Fibroblast of pulmonary artery (primary cell): ENCODE measurements around the gene ANKRD52.
"Not testable (repeated sequence)": the region's sequence is repeated elsewhere in the genome, so short reads cannot be mapped to it uniquely, and the experiment has no call there.

Source experiments
- DNase-seq: peaks from one replicate; pipeline ENCODE4 v3.0.0-alpha.2; 2010; ENCODE audit warnings: low read depth
- H3K4me3 ChIP-seq: replicated peaks from 2 replicates; pipeline ENCODE4 v1.5.1; 2011; ENCODE audit warnings: low read depth, mild to moderate bottlenecking, control low read depth, low read length, moderate library complexity
- CTCF ChIP-seq: IDR thresholded peaks from 2 replicates; pipeline ENCODE4 v1.5.1; 2011; ENCODE audit warnings: mild to moderate bottlenecking, control low read depth, low read length, inconsistent platforms; ENCODE audit errors: missing control alignments

ANKRD52 gene

GRCh38 chr12:56202366-56202765 is 55.8 kb downstream of the ANKRD52 start:
- no peak overlapping the region for H3K4me3 ChIP-seq
- no peak for DNase-seq
- no peak for TF ChIP-seq CTCF

- TF ChIP-seq CTCF: no peak
- no peak overlapping the region for H3K4me3 ChIP-seq
- peak; percentile 52 for DNase-seq
These were observed 59.3 kb downstream of the ANKRD52 start for GRCh38 chr12:56198836-56199235.

- no peak overlapping the region for H3K4me3 ChIP-seq
- DNase-seq: no peak
- TF ChIP-seq CTCF: no peak
These were observed 60.1 kb downstream of the ANKRD52 start for GRCh38 chr12:56197921-56198635.

- not testable (repeated sequence) for H3K4me3 ChIP-seq
- peak; percentile 96 for DNase-seq
These were observed 61.2 kb downstream of the ANKRD52 start for GRCh38 chr12:56196818-56197550.

GRCh38 chr12:56193025-56193578 is 65.1 kb downstream of the ANKRD52 start:
- H3K4me3 ChIP-seq: no peak overlapping the region
- TF ChIP-seq CTCF: peak; percentile 83
- DNase-seq: peak; percentile 93

GRCh38 chr12:56192582-56192981 is 65.6 kb downstream of the ANKRD52 start:
- no peak for TF ChIP-seq CTCF
- DNase-seq: no peak
- H3K4me3 ChIP-seq: no peak overlapping the region

- peak overlapping the region; percentile 76 for H3K4me3 ChIP-seq
- no peak for TF ChIP-seq CTCF
- DNase-seq: no peak
These were observed 67.5 kb downstream of the ANKRD52 start for GRCh38 chr12:56190695-56191155.
